ENCODE measurements around the gene TMEM86B. TPM values are rescaled to one million over a fixed set of nuclear protein-coding genes. Genes with fewer than 3 reads are reported as not detected.
"Not testable (repeated sequence)": the region's sequence is repeated elsewhere in the genome, so short reads cannot be mapped to it uniquely, and the experiment has no call there.

TMEM86B gene
- total and polyA plus RNA-seq, 2 donors = 1.7 to 39.7 TPM

GRCh38 chr19:55227241-55228014, 1.1 kb downstream of the TMEM86B start:
- Histone ChIP-seq H3K27me3 (ENCODE audit: control insufficient read depth in 2 of 2, insufficient read depth in 1 of 2, low read length in 1 of 2) (no peaks in the 10 kb centered on the region), H3K27ac (ENCODE audit: low read depth in 1 of 2, low read length in 1 of 2) (no peak overlapping the region), H3K4me1 (ENCODE audit: control insufficient read depth in 2 of 2, insufficient read depth in 2 of 2, low read length in 2 of 2) (no peaks in the 10 kb centered on the region), H3K9me3 (ENCODE audit: control insufficient read depth in 2 of 2, insufficient read depth in 1 of 2, low read length in 1 of 2) (no peaks in the 10 kb centered on the region), H3K36me3 (ENCODE audit: control insufficient read depth in 2 of 2, insufficient read depth in 2 of 2, low read length in 1 of 2) (peaks cover 67 to 69% of the 10 kb centered on the region in 2 donors), H3K4me3 (ENCODE audit: low read length in 2 of 2) (no peak overlapping the region)
- no peak for DNase-seq (ENCODE audit: low read depth in 6 of 9, low spot score in 9 of 9)
- WGBS = 95% methylated on average over 25 of the region's 25 CpGs

- Histone ChIP-seq H3K36me3 (ENCODE audit: control insufficient read depth in 2 of 2, insufficient read depth in 2 of 2, low read length in 1 of 2) (peaks cover 60 to 62% of the 10 kb centered on the region in 2 donors), H3K9me3 (ENCODE audit: control insufficient read depth in 2 of 2, insufficient read depth in 1 of 2, low read length in 1 of 2) (no peaks in the 10 kb centered on the region), H3K4me1 (ENCODE audit: control insufficient read depth in 2 of 2, insufficient read depth in 2 of 2, low read length in 2 of 2) (no peaks in the 10 kb centered on the region), H3K27ac (ENCODE audit: low read depth in 1 of 2, low read length in 1 of 2) (no peak overlapping the region), H3K4me3 (ENCODE audit: low read length in 2 of 2) (no peak overlapping the region), H3K27me3 (ENCODE audit: control insufficient read depth in 2 of 2, insufficient read depth in 1 of 2, low read length in 1 of 2) (no peaks in the 10 kb centered on the region)
- 95% methylated on average over 18 of the region's 18 CpGs for WGBS
- DNase-seq (ENCODE audit: low read depth in 6 of 9, low spot score in 9 of 9) = no peak
Measured at GRCh38 chr19:55226788-55227187, 1.8 kb downstream of the TMEM86B start.

GRCh38 chr19:55226273-55226672, 2.3 kb downstream of the TMEM86B start:
- no peaks in the 10 kb centered on the region for H3K9me3 ChIP-seq (ENCODE audit: control insufficient read depth in 2 of 2, insufficient read depth in 1 of 2, low read length in 1 of 2)
- WGBS = 85% methylated on average over 9 of the region's 9 CpGs
- H3K36me3 ChIP-seq (ENCODE audit: control insufficient read depth in 2 of 2, insufficient read depth in 2 of 2, low read length in 1 of 2) = peaks cover 55 to 57% of the 10 kb centered on the region in 2 donors
- no peaks in the 10 kb centered on the region for H3K4me1 ChIP-seq (ENCODE audit: control insufficient read depth in 2 of 2, insufficient read depth in 2 of 2, low read length in 2 of 2)
- no peak for DNase-seq (ENCODE audit: low read depth in 6 of 9, low spot score in 9 of 9)
- no peak overlapping the region for H3K27ac ChIP-seq (ENCODE audit: low read depth in 1 of 2, low read length in 1 of 2)
- no peak overlapping the region for H3K4me3 ChIP-seq (ENCODE audit: low read length in 2 of 2)
- no peaks in the 10 kb centered on the region for H3K27me3 ChIP-seq (ENCODE audit: control insufficient read depth in 2 of 2, insufficient read depth in 1 of 2, low read length in 1 of 2)

- H3K27ac ChIP-seq (ENCODE audit: low read depth in 1 of 2, low read length in 1 of 2) = no peak overlapping the region
- H3K4me1 ChIP-seq (ENCODE audit: control insufficient read depth in 2 of 2, insufficient read depth in 2 of 2, low read length in 2 of 2) = no peaks in the 10 kb centered on the region
- H3K36me3 ChIP-seq (ENCODE audit: control insufficient read depth in 2 of 2, insufficient read depth in 2 of 2, low read length in 1 of 2) = peaks cover 49% of the 10 kb centered on the region in 2 donors
- peaks cover 0 to 3% of the 10 kb centered on the region in 2 donors for H3K9me3 ChIP-seq (ENCODE audit: control insufficient read depth in 2 of 2, insufficient read depth in 1 of 2, low read length in 1 of 2)
- no peak for DNase-seq (ENCODE audit: low read depth in 6 of 9, low spot score in 9 of 9)
- WGBS = 95% methylated on average over 7 of the region's 7 CpGs
- H3K27me3 ChIP-seq (ENCODE audit: control insufficient read depth in 2 of 2, insufficient read depth in 1 of 2, low read length in 1 of 2) = no peaks in the 10 kb centered on the region
- H3K4me3 ChIP-seq (ENCODE audit: low read length in 2 of 2) = no peak overlapping the region
Measured at GRCh38 chr19:55225415-55225958, 3.1 kb downstream of the TMEM86B start.

- H3K27ac ChIP-seq (ENCODE audit: low read depth in 1 of 2, low read length in 1 of 2); H3K4me3 ChIP-seq (ENCODE audit: low read length in 2 of 2); H3K27me3 ChIP-seq (ENCODE audit: control insufficient read depth in 2 of 2, insufficient read depth in 1 of 2, low read length in 1 of 2); DNase-seq (ENCODE audit: low read depth in 6 of 9, low spot score in 9 of 9); H3K4me1 ChIP-seq (ENCODE audit: control insufficient read depth in 2 of 2, insufficient read depth in 2 of 2, low read length in 2 of 2); H3K9me3 ChIP-seq (ENCODE audit: control insufficient read depth in 2 of 2, insufficient read depth in 1 of 2, low read length in 1 of 2): not testable (repeated sequence)
- peaks cover 43% of the 10 kb centered on the region in 2 donors for H3K36me3 ChIP-seq (ENCODE audit: control insufficient read depth in 2 of 2, insufficient read depth in 2 of 2, low read length in 1 of 2)
- WGBS = 94% methylated on average over 11 of the region's 11 CpGs
Measured at GRCh38 chr19:55224679-55225414, 3.7 kb downstream of the TMEM86B start.

GRCh38 chr19:55224038-55224665, 4.4 kb downstream of the TMEM86B start:
- 94% methylated on average over 26 of the region's 26 CpGs for WGBS
- no peak overlapping the region for H3K27ac ChIP-seq (ENCODE audit: low read depth in 1 of 2, low read length in 1 of 2)
- H3K4me3 ChIP-seq (ENCODE audit: low read length in 2 of 2) = no peak overlapping the region
- no peak for DNase-seq (ENCODE audit: low read depth in 6 of 9, low spot score in 9 of 9)
- H3K27me3 ChIP-seq (ENCODE audit: control insufficient read depth in 2 of 2, insufficient read depth in 1 of 2, low read length in 1 of 2) = no peaks in the 10 kb centered on the region
- peaks cover 36 to 38% of the 10 kb centered on the region in 2 donors for H3K36me3 ChIP-seq (ENCODE audit: control insufficient read depth in 2 of 2, insufficient read depth in 2 of 2, low read length in 1 of 2)
- peaks cover 0 to 4% of the 10 kb centered on the region in 2 donors for H3K9me3 ChIP-seq (ENCODE audit: control insufficient read depth in 2 of 2, insufficient read depth in 1 of 2, low read length in 1 of 2)
- no peaks in the 10 kb centered on the region for H3K4me1 ChIP-seq (ENCODE audit: control insufficient read depth in 2 of 2, insufficient read depth in 2 of 2, low read length in 2 of 2)

- Histone ChIP-seq H3K9me3 (ENCODE audit: control insufficient read depth in 2 of 2, insufficient read depth in 1 of 2, low read length in 1 of 2) (peaks cover 0 to 4% of the 10 kb centered on the region in 2 donors), H3K4me1 (ENCODE audit: control insufficient read depth in 2 of 2, insufficient read depth in 2 of 2, low read length in 2 of 2) (no peaks in the 10 kb centered on the region), H3K4me3 (ENCODE audit: low read length in 2 of 2) (no peak overlapping the region), H3K27me3 (ENCODE audit: control insufficient read depth in 2 of 2, insufficient read depth in 1 of 2, low read length in 1 of 2) (no peaks in the 10 kb centered on the region), H3K27ac (ENCODE audit: low read depth in 1 of 2, low read length in 1 of 2) (no peak overlapping the region), H3K36me3 (ENCODE audit: control insufficient read depth in 2 of 2, insufficient read depth in 2 of 2, low read length in 1 of 2) (peaks cover 29 to 31% of the 10 kb centered on the region in 2 donors)
- WGBS = 94% methylated on average over 17 of the region's 17 CpGs
- DNase-seq (ENCODE audit: low read depth in 6 of 9, low spot score in 9 of 9) = no peak
Measured at GRCh38 chr19:55223291-55224037, 5.1 kb downstream of the TMEM86B start.

- Histone ChIP-seq H3K4me1 (ENCODE audit: control insufficient read depth in 2 of 2, insufficient read depth in 2 of 2, low read length in 2 of 2) (peaks cover 4 to 9% of the 10 kb centered on the region in 2 donors), H3K36me3 (ENCODE audit: control insufficient read depth in 2 of 2, insufficient read depth in 2 of 2, low read length in 1 of 2) (peaks cover 5 to 9% of the 10 kb centered on the region in 2 donors), H3K27me3 (ENCODE audit: control insufficient read depth in 2 of 2, insufficient read depth in 1 of 2, low read length in 1 of 2) (peaks cover 0 to 15% of the 10 kb centered on the region in 2 donors), H3K4me3 (ENCODE audit: low read length in 2 of 2) (no peak overlapping the region), H3K27ac (ENCODE audit: low read depth in 1 of 2, low read length in 1 of 2) (no peak overlapping the region), H3K9me3 (ENCODE audit: control insufficient read depth in 2 of 2, insufficient read depth in 1 of 2, low read length in 1 of 2) (peaks cover 2 to 4% of the 10 kb centered on the region in 2 donors)
- no peak for DNase-seq (ENCODE audit: low read depth in 6 of 9, low spot score in 9 of 9)
- WGBS = 92% methylated on average over 9 of the region's 9 CpGs
Measured at GRCh38 chr19:55220525-55220924, 8.0 kb downstream of the TMEM86B start.

All from thymus (tissue), 11 donors.